Lower lobe of right lung (tissue), 2 donors: ENCODE measurements around the gene FCER1G. TPM values are rescaled to one million over a fixed set of nuclear protein-coding genes. Genes with fewer than 3 reads are reported as not detected.
A peak's percentile ranks its signal among the peaks of the same experiment; 100 is the strongest.

Experiments used
- ATAC-seq, 2 donors: fragments of 200-7000 bp; cut with Tn5 transposase; one replicate each; pipeline ENCODE4 v1.9.1; 2020 to 2022; ENCODE audit warnings: mild to moderate bottlenecking in 2 of 2, moderate library complexity in 2 of 2
- DNase-seq: peaks from one replicate; pipeline ENCODE4 v3.0.0-alpha.2; 2020
- H3K27ac ChIP-seq: fragments of 200-600 bp; one replicate; pipeline ENCODE4 v1.8.0; 2022
- H3K27me3 ChIP-seq: fragments of 200-600 bp; one replicate; pipeline ENCODE4 v1.8.0; 2022; ENCODE audit warnings: low read depth
- H3K36me3 ChIP-seq: fragments of 200-600 bp; one replicate; pipeline ENCODE4 v1.8.0; 2022; ENCODE audit warnings: mild to moderate bottlenecking
- H3K4me1 ChIP-seq: fragments of 200-600 bp; one replicate; pipeline ENCODE4 v1.8.0; 2022
- H3K4me3 ChIP-seq: fragments of 200-600 bp; one replicate; pipeline ENCODE4 v1.8.0; 2022; ENCODE audit warnings: mild to moderate bottlenecking
- H3K9me3 ChIP-seq: fragments of 200-600 bp; one replicate; pipeline ENCODE4 v1.8.0; 2022
- intact Hi-C: fragments of 100-400 bp; cut with DNase I; formaldehyde crosslinking; loops from one replicate; pipeline ENCODE4 v1.11.0; 2022
- total RNA-seq: library from RNA; stranded (reverse); fragmentation: NEBNext Ultra II Directional; extraction: Animal tissue kit (Norgen Biotek cat#: 25700); gene quantifications from one replicate; pipeline ENCODE4 v1.2.1, GENCODE V29; 2021
- TF ChIP-seq, protein P1 (sequence below): fragments of 200-600 bp; IDR thresholded peaks from one replicate; pipeline ENCODE4 v1.8.0; 2022; ENCODE audit warnings: antibody characterized with exemption, mild to moderate bottlenecking
- donor health status: DM: no; HTN: yes; CAD: no; lungs with severe emphysema.

FCER1G gene
- total RNA-seq, 1 donor from 2014 or later, result 283 TPM

DNA sequence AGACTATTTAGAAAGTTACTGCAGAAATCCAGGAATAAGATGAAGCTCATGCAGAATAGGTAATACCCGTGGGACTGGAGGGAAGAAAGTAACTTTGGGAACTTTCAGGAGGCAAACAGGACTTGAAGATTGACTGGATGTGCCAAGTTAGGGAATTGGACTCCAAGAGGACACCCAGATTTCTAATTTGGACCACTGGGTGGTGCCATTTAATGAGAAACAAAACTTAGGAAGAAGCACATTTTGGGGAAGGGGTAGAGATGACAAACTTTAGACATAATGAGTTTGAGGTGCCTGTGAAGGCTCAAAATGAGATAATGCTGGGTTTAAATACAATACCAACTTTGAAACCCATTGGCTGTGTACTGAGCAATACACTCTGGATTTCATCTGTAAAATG lies 34.5 kb upstream of the FCER1G start:
- no peak overlapping the region for H3K27ac ChIP-seq
- intact Hi-C loops, result no loop called here
- peaks cover 4% of the 10 kb centered on the region for H3K36me3 ChIP-seq
- ATAC-seq (no peak), DNase-seq (no peak)
- TF ChIP-seq, protein P1, sequence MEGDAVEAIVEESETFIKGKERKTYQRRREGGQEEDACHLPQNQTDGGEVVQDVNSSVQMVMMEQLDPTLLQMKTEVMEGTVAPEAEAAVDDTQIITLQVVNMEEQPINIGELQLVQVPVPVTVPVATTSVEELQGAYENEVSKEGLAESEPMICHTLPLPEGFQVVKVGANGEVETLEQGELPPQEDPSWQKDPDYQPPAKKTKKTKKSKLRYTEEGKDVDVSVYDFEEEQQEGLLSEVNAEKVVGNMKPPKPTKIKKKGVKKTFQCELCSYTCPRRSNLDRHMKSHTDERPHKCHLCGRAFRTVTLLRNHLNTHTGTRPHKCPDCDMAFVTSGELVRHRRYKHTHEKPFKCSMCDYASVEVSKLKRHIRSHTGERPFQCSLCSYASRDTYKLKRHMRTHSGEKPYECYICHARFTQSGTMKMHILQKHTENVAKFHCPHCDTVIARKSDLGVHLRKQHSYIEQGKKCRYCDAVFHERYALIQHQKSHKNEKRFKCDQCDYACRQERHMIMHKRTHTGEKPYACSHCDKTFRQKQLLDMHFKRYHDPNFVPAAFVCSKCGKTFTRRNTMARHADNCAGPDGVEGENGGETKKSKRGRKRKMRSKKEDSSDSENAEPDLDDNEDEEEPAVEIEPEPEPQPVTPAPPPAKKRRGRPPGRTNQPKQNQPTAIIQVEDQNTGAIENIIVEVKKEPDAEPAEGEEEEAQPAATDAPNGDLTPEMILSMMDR, result peak; percentile 20
- no peak overlapping the region for H3K4me3 ChIP-seq
- H3K9me3 ChIP-seq, result no peaks in the 10 kb centered on the region
- H3K4me1 ChIP-seq, result peaks cover 51% of the 10 kb centered on the region
- no peaks in the 10 kb centered on the region for H3K27me3 ChIP-seq

DNA sequence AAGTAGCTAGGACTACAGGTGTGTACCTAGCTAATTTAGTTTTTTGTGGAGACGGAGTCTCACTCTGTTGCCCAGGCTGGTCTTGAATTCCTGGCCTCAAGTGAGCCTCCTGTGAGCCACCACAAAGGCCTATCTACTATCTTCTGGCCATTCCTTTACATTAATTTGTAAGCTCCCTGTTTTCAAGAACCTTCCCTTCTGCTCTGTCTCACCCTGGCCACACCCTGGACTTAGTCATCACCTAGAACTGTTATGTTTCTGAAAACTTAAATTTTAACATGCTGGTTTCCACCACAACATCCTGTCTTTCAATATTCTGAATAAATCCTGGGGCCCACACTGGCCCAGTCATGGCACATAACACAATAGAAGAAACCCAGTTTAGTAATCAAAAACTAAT lies 32.9 kb upstream of the FCER1G start:
- DNase-seq (no peak), ATAC-seq (no peak)
- intact Hi-C loops, result no loop called here
- H3K27ac ChIP-seq, result peak overlapping the region; percentile 63
- no peaks in the 10 kb centered on the region for H3K36me3 ChIP-seq
- TF ChIP-seq, protein P1, result no peak
- H3K4me3 ChIP-seq, result no peak overlapping the region
- no peaks in the 10 kb centered on the region for H3K27me3 ChIP-seq
- H3K4me1 ChIP-seq, result peaks cover 56% of the 10 kb centered on the region
- H3K9me3 ChIP-seq, result no peaks in the 10 kb centered on the region

DNA sequence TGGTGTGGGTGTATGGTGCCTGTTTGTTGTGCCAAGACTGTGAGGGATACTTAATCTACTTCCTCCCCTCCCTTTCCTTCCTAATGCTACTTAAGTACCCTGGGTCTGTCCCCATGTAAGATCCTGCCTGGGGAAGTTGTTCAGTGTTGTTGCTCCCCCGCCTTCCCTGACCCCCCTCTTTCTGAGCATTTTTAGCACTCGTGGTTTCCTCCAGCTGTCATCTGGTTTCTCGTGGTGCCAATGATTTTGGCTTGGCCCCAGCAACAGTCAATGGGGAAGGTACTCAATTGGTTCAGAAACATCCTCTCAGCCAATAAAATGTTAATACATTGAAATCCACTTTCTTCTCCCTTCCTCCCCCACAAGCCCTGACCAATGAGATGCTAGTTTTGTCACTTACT lies 29.8 kb upstream of the FCER1G start:
- no peaks in the 10 kb centered on the region for H3K9me3 ChIP-seq
- H3K27ac ChIP-seq, result peak overlapping the region; percentile 73
- TF ChIP-seq, protein P1, result no peak
- intact Hi-C loops, result no loop called here
- H3K4me3 ChIP-seq, result no peak overlapping the region
- no peaks in the 10 kb centered on the region for H3K27me3 ChIP-seq
- peaks cover 47% of the 10 kb centered on the region for H3K4me1 ChIP-seq
- DNase-seq (peak; percentile 74), ATAC-seq (peak; percentile 82 to 90)
- no peaks in the 10 kb centered on the region for H3K36me3 ChIP-seq

DNA sequence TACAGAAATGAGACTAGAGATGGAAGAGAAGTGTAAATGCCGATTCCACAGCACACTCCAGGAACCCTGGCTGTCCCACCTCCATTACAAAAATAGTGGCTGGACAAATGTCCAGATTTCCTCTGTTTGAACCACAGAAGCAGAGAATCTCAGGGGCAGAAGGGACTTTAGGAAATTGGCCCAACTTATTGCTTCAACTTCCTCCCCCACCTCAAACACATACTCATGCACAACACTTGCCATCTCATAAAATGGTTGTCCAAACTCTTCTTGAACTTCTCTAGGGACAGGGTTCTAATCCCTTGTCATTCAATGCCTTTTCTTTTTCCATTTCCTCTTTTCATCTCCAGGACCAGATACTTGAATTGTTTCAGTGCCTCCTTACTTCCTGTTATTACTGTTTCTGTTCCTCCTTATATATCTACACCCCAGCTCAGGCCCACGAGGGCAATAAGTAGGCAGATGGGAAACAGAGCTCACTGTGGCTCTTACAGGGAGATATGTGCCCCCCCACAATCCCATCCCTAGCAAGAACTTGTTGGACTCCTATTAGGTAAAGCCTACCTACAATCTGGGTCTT lies 29.3 kb upstream of the FCER1G start:
- no peak for DNase-seq
- H3K27me3 ChIP-seq, result no peaks in the 10 kb centered on the region
- no peaks in the 10 kb centered on the region for H3K36me3 ChIP-seq
- H3K9me3 ChIP-seq, result no peaks in the 10 kb centered on the region
- peak overlapping the region; percentile 73 for H3K27ac ChIP-seq
- no peak overlapping the region for H3K4me3 ChIP-seq
- TF ChIP-seq, protein P1, result no peak
- peak; percentile 59 to 68 for ATAC-seq
- intact Hi-C loops, result no loop called here
- H3K4me1 ChIP-seq, result peaks cover 47% of the 10 kb centered on the region

DNA sequence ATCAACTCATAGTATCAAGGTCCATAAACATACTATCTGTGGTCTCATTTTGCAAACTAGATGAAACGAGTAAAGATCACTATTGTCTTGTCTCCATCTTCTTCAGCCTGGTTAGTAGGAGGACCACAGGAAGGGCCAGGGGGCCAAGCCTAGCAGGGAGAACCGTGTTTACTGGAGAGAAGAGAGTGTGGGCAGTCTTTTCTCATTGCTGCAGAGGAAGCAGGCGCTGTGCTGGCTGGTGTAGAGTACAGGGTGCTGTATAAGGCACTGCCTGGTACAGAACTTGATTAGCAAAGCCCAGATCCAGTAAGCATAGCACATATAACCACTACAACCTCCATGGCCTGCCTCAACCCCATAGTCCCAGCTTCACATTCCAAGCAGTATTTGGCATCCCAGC lies 27.8 kb upstream of the FCER1G start:
- TF ChIP-seq, protein P1, result no peak
- DNase-seq, result no peak
- no peak overlapping the region for H3K27ac ChIP-seq
- H3K36me3 ChIP-seq, result peaks cover 7% of the 10 kb centered on the region
- H3K27me3 ChIP-seq, result no peaks in the 10 kb centered on the region
- no peak overlapping the region for H3K4me3 ChIP-seq
- ATAC-seq, result no peak
- intact Hi-C loops, result no loop called here
- no peaks in the 10 kb centered on the region for H3K9me3 ChIP-seq
- peaks cover 50% of the 10 kb centered on the region for H3K4me1 ChIP-seq
